GM12872 (cell line): ENCODE measurements around the gene DISC1.

Experiments used
- TF ChIP-seq, protein P1 (sequence below): IDR thresholded peaks from 3 replicates; pipeline ENCODE4 v1.5.1; 2011; ENCODE audit warnings: low read depth, mild to moderate bottlenecking, low read length, moderate library complexity; ENCODE audit not compliant: insufficient read depth

Gene DISC1

DNA sequence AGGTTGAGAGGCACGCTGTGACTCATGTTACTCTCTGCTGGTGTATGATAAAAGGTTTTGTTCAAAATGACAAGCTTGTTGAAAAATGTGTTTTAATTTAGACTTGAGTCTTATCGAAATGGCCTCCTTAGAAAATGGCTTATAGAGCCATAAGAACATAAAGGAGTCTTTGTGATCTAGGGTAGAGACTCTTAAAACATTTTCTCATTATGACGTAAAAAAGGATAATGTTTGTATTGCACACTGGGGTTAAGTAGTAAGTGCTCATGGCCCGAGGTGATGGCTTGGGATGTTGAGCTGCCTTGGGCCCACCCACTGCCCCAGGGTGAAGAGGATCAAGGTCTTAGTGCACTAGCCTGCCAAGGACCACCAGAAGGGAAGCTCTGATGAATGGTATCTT is 117.4 kb downstream of the DISC1 start:
- TF ChIP-seq, protein P1, sequence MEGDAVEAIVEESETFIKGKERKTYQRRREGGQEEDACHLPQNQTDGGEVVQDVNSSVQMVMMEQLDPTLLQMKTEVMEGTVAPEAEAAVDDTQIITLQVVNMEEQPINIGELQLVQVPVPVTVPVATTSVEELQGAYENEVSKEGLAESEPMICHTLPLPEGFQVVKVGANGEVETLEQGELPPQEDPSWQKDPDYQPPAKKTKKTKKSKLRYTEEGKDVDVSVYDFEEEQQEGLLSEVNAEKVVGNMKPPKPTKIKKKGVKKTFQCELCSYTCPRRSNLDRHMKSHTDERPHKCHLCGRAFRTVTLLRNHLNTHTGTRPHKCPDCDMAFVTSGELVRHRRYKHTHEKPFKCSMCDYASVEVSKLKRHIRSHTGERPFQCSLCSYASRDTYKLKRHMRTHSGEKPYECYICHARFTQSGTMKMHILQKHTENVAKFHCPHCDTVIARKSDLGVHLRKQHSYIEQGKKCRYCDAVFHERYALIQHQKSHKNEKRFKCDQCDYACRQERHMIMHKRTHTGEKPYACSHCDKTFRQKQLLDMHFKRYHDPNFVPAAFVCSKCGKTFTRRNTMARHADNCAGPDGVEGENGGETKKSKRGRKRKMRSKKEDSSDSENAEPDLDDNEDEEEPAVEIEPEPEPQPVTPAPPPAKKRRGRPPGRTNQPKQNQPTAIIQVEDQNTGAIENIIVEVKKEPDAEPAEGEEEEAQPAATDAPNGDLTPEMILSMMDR = no peak

DNA sequence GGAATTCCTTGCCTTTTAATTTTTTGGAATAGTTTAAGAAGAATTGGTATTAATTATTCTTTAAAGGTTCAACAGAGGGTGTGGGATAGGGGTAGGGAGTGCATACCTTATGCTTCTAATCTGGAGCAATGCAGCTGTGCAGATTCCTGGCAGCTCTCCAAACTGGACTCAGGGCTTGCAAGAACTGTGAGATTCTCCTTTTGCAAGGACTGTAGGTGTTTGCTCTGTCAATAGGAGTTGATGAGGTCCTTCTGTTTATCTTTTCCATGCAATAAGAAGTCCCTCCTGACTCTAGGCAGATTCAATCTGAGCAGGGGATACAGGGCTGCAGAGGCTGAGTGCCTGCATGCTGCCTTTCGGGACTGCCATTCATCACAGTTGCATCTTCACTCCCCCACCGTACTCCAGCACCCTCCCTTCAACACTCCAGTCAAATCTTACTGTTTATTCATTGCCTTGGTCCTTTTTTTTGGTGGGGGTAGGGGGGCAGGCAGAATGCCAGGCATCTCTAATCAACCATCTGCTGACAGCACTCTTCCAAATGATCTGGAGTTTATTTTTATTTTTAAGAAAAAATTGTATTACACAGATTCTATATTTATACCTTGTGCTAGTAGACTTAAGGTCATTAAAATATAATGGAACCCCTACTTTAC is 122.3 kb downstream of the DISC1 start:
- TF ChIP-seq, protein P1 = no peak

- TF ChIP-seq, protein P1 = no peak
Measured at GRCh38 chr1:231750296-231750695, 123.7 kb downstream of the DISC1 start.

DNA sequence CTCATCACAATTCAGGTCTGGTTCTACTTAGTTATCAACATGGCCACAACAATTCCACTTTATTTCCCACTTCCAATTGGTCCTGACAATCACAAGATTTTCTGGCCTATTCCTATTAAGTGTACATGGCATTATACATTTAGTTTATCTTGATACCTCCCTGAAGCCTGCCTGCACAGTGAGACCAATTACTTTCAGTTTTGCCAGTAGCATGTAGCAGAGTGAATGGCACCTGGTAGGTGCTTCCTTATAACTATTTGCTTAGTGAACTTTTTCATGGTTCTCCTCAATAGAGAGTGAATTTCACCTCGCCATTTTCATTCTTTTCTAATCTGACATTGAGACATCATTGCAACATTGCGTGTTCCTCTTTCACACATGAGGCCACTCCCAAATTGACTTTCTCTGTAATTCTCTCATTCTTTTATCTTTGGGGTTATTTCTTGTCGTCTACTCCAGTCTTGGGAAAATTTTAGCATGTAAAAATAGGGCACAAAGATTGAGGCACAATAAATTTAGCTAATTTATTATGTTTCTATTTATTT is 124.3 kb downstream of the DISC1 start:
- TF ChIP-seq, protein P1 = no peak

DNA sequence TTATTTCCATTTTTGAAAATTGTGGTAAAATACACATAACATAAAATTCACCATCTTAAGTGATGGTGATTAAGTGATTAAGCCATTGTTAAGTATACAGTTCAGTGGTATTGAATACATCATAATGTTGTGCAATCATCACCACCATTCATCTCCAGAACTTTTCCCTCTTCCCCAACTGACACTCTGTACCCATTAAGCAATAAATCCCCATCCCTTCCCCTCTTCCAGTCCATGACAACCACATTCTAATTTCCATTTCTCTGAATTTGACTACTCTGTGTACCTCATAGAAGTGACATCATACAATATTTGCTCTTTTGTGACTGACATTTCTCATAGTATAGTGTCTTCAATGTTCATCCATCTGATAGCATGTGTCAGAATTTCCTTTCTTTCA is 124.8 kb downstream of the DISC1 start:
- TF ChIP-seq, protein P1 = no peak

- TF ChIP-seq, protein P1 = no peak
Measured at GRCh38 chr1:231753313-231753712, 126.7 kb downstream of the DISC1 start.

GRCh38 chr1:231757101-231757404 is 130.5 kb downstream of the DISC1 start:
- TF ChIP-seq, protein P1 = no peak

GRCh38 chr1:231757759-231758158 is 131.2 kb downstream of the DISC1 start:
- TF ChIP-seq, protein P1 = no peak
